GM12878 (cell line): ENCODE data around the gene MYO3B. TPM values are rescaled to one million over a fixed set of nuclear protein-coding genes. Genes with fewer than 3 reads are reported as not detected.
A peak's percentile ranks its signal among the peaks of the same experiment; 100 is the strongest.

Experiments
- ATAC-seq: fragments of 200-7000 bp; cut with Tn5 transposase; 3 replicates; pipeline ENCODE4 v1.9.1; 2020; ENCODE audit warnings: mild to moderate bottlenecking, moderate library complexity
- BruUV-seq: library from RNA; stranded (reverse); fragments of 400-500 nt; replicated peaks from 2 replicates; lab custom pipeline; 2021; lab: Mats Ljungman, UMichigan
- CTCF ChIA-PET: fragments of 300-600 bp; sonication (Branson Sonifier 250); formaldehyde crosslinking; extraction: SDS; loops from one replicate; lab custom pipeline; 2021; ENCODE audit warnings: inconsistent platforms; lab: Yijun Ruan, JAX
- POLR2A ChIA-PET: fragments of 350-600 bp; formaldehyde crosslinking; extraction: SDS; loops from one replicate; lab custom pipeline; 2021; ENCODE audit warnings: inconsistent platforms; lab: Charles Lee
- RAD21 ChIA-PET: fragments of 300-600 bp; sonication (Branson Sonifier 250); formaldehyde crosslinking; loops from one replicate; lab custom pipeline; 2023; ENCODE audit warnings: antibody characterized with exemption; ENCODE audit not compliant: unreplicated experiment; lab: Charles Lee
- SMC1A ChIA-PET: fragments of 300-600 bp; sonication (Branson Sonifier 250); formaldehyde crosslinking; loops from one replicate; lab custom pipeline; 2023; ENCODE audit not compliant: unreplicated experiment, uncharacterized antibody; lab: Charles Lee
- DNase-seq: peaks from one replicate; pipeline ENCODE4 v3.0.0-alpha.2; 2011; ENCODE audit warnings: low read depth, low spot score
- FAIRE-seq: peaks from 3 replicates; lab custom pipeline; 2011; peaks lifted over from hg19 to GRCh38; lab: Jason Lieb, UNC
- H2AFZ ChIP-seq: 2 replicates; pipeline ENCODE4 v1.6.0; 2011; ENCODE audit warnings: low read depth, low read length, control low read depth; ENCODE audit not compliant: control insufficient read depth
- H3K27ac ChIP-seq: 2 replicates; pipeline ENCODE4 v1.5.1; 2011; ENCODE audit warnings: control low read depth; ENCODE audit not compliant: control insufficient read depth, insufficient read depth
- H3K27me3 ChIP-seq, 2 experiments: replicated peaks in 1 of 2; 2 replicates each; pipeline versions ENCODE4 v1.6.0 to v1.6.1; 2011; ENCODE audit warnings: low read length in 1 of 2; ENCODE audit not compliant: control insufficient read depth in 2 of 2, insufficient read depth in 2 of 2
- H3K36me3 ChIP-seq, 2 experiments: 2 replicates each; pipeline ENCODE4 v1.5.1; 2011; ENCODE audit warnings: low read length in 1 of 2; ENCODE audit not compliant: control insufficient read depth in 2 of 2, insufficient read depth in 2 of 2
- H3K4me1 ChIP-seq: 2 replicates; pipeline ENCODE4 v1.6.1; 2011; ENCODE audit warnings: mild to moderate bottlenecking, low read length, moderate library complexity, mixed read lengths; ENCODE audit not compliant: control insufficient read depth, insufficient read depth
- H3K4me2 ChIP-seq: 2 replicates; pipeline ENCODE4 v1.6.0; 2011; ENCODE audit warnings: control low read depth; ENCODE audit not compliant: control insufficient read depth, insufficient read depth
- H3K4me3 ChIP-seq: fragments of 200-600 bp; sonication (generic); 2 replicates; pipeline ENCODE4 v1.5.1; 2016
- H3K79me2 ChIP-seq: 2 replicates; pipeline ENCODE4 v1.6.0; 2011; ENCODE audit warnings: low read length; ENCODE audit not compliant: control insufficient read depth, insufficient read depth
- H3K9ac ChIP-seq: 2 replicates; pipeline ENCODE4 v1.8.0; 2011; ENCODE audit warnings: low read length, control low read depth, mixed read lengths; ENCODE audit not compliant: control insufficient read depth, insufficient read depth
- H3K9me3 ChIP-seq: replicated peaks from 3 replicates; pipeline ENCODE4 v1.5.1; 2011; ENCODE audit warnings: mild to moderate bottlenecking, low read length; ENCODE audit not compliant: control insufficient read depth, insufficient read depth
- H4K20me1 ChIP-seq: 2 replicates; pipeline ENCODE4 v1.6.0; 2011; ENCODE audit not compliant: control insufficient read depth, insufficient read depth
- CHD1 ChIP-seq: IDR thresholded peaks from 2 replicates; pipeline ENCODE4 v1.6.1; 2012; ENCODE audit warnings: low read depth, low read length, improper control_type of control experiment
- NR2C1 ChIP-seq: fragments of 450-650 bp; IDR thresholded peaks from 2 replicates; pipeline ENCODE4 v1.6.1; 2017; ENCODE audit warnings: antibody characterized with exemption, mild to moderate bottlenecking, moderate library complexity
- RBBP5 ChIP-seq: fragments of 200-600 bp; sonication (generic); conservative IDR thresholded peaks from 2 replicates; pipeline ENCODE4 v1.6.1; 2016
- SPI1 ChIP-seq: IDR thresholded peaks from 2 replicates; pipeline ENCODE4 v1.6.1; 2011; ENCODE audit warnings: low read depth, mild to moderate bottlenecking, low read length, moderate library complexity, borderline replicate concordance; ENCODE audit not compliant: insufficient read depth
- TARDBP ChIP-seq: IDR thresholded peaks from 2 replicates; pipeline ENCODE4 v1.6.1; 2016; ENCODE audit warnings: borderline replicate concordance
- WGBS: methylation state at CpG from one replicate; pipeline ENCODE4 v1.1.6; 2016; ENCODE audit warnings: low lambda C conversion rate; ENCODE audit not compliant: insufficient replicate concordance, insufficient coverage; ENCODE audit errors: missing lambda C conversion rate; 5-methylcytosine and 5-hydroxymethylcytosine counted together
- in situ Hi-C: fragments of 300-500 bp; cut with MboI; formaldehyde crosslinking; loops from 9 replicates; pipeline ENCODE4 v1.14.3; 2018; ENCODE audit warnings: mixed read lengths
- intact Hi-C: fragments of 100-400 bp; cut with micrococcal nuclease; formaldehyde crosslinking; loops from one replicate; pipeline ENCODE4 v1.14.2; 2022; ENCODE audit not compliant: unreplicated experiment
- polyA plus RNA-seq, 11 experiments: library from polyadenylated mRNA; depleted of rRNA in 4 of 11; unstranded in 6 of 11; stranded (reverse) in 5 of 11; fragments of >200 nt; fragmentation: Nextera tagmentation in 4 of 11; fragmentation: Illumina TruSeq in 1 of 11; extraction: Ambion mirVana in 4 of 11; extraction: Trizol in 1 of 11; gene quantifications; 1 replicate in 1 of 11; 2 replicates in 10 of 11; pipeline versions ENCODE4 v1.2.1 to v1.2.3, GENCODE V29; 2011 to 2016; ENCODE audit warnings: inconsistent platforms in 2 of 11, missing spikeins in 2 of 11, low read depth in 1 of 11
- total RNA-seq, 4 experiments: library from RNA; depleted of rRNA in 3 of 4; stranded (reverse); fragments of >200 nt in 3 of 4; fragmentation: Illumina TruSeq in 1 of 4; extraction: Trizol in 1 of 4; gene quantifications; 2 replicates each; pipeline versions ENCODE4 v1.2.1 to v1.2.3, GENCODE V29; 2013 to 2021
- TF ChIP-seq, protein P1 (sequence below): fragments of 450-650 bp; IDR thresholded peaks from 2 replicates; pipeline ENCODE4 v1.6.1; 2017; ENCODE audit warnings: borderline replicate concordance
- TF ChIP-seq, protein P2 (sequence below): fragments of 450-650 bp; IDR thresholded peaks from 2 replicates; pipeline ENCODE4 v1.6.1; 2017; ENCODE audit warnings: mild to moderate bottlenecking, moderate library complexity

MYO3B gene
- total and polyA plus RNA-seq, 10 of the 15 experiments (the other 5 are each of a cell fraction or from before 2014, with no cell fraction given) = 1.1 to 7.1 (median 2.1) TPM

DNA sequence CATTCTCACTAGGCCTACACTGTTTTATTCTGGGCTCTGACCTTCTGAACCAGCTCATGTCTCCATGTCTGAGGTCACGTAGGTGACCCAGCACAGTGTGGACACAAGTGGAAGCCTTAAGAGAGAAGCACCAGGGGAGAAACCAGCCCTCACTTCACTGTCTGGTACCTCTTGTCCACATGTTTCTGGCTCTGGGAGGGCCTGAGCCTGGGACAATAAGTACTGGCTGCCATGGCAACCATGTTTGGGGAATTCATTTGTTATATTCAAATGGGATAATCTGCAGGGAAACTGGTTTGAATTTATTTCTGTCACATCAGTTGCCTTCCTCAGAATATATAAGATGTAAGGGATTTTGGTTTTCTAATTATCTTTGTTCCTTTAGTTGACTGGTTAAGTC is 23.3 kb downstream of the MYO3B start:
- TF ChIP-seq NR2C1 (no peak), RBBP5 (no peak)
- TF ChIP-seq, protein P1, sequence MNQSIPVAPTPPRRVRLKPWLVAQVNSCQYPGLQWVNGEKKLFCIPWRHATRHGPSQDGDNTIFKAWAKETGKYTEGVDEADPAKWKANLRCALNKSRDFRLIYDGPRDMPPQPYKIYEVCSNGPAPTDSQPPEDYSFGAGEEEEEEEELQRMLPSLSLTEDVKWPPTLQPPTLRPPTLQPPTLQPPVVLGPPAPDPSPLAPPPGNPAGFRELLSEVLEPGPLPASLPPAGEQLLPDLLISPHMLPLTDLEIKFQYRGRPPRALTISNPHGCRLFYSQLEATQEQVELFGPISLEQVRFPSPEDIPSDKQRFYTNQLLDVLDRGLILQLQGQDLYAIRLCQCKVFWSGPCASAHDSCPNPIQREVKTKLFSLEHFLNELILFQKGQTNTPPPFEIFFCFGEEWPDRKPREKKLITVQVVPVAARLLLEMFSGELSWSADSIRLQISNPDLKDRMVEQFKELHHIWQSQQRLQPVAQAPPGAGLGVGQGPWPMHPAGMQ = no peak
- no peak overlapping the region for H2AFZ ChIP-seq
- no peak overlapping the region for H3K27ac ChIP-seq
- H3K9me3 ChIP-seq = no peaks in the 10 kb centered on the region
- H3K36me3 ChIP-seq = no peaks in the 10 kb centered on the region
- no peak overlapping the region; the same call in none of the 2 replicates for H3K4me2 ChIP-seq
- ChIA-PET RAD21 (no interaction called here), SMC1A (interaction anchor here (0.6 to 1.1 kb wide), 3 partner anchors 39 to 861 kb away, joined by 3 to 4 read pairs (median 3); no protein-coding TSS in a partner anchor), CTCF (interaction anchor here (1.2 kb wide), 1 partner anchor 22 kb away, joined by 3 read pairs; no protein-coding TSS in a partner anchor), POLR2A (no interaction called here)
- no peaks in the 10 kb centered on the region for H3K79me2 ChIP-seq
- intact Hi-C loops = no loop called here
- WGBS = 100% methylated on average over 1 of the region's 1 CpG
- in situ Hi-C loops = no loop called here
- FAIRE-seq (no peak), ATAC-seq (no peak), DNase-seq (no peak)
- no peak overlapping the region for H3K4me3 ChIP-seq
- H3K9ac ChIP-seq = no peak overlapping the region
- no peaks in the 10 kb centered on the region for H3K27me3 ChIP-seq
- no TSS peak for BruUV-seq
- H3K4me1 ChIP-seq = peaks cover 15% of the 10 kb centered on the region
- H4K20me1 ChIP-seq = no peaks in the 10 kb centered on the region

DNA sequence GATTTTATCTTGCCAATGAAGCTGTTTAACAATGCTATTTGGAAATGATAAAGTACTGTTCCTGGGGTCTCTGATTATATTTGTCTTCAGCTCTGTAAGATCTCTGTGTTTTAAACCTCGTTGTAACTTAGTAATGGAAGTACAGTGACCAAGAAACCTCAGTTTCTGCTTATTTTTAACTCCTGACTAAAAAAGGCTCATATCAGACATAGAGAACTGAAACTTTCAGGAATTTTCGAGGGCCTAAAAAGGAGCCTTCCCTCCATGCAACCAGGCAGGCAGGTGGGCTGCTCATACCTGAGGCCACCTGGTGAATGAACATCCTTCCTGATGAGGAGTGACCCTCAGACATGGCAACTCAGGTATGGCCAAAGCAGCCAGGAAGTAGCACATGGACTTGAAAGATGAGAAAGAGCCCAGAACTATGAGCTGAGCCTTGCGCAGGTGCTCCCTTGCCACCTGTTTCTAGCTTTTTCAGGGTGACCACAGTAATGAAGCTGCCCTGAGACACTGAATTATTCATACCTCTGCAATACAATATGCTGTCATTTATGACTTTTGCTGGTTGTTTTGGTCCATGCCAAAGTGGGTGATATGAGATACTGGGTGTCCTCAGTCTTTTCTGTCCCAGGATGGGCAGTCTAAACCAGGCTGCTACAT is 23.9 kb downstream of the MYO3B start:
- ChIA-PET RAD21 (interaction anchor here (0.9 to 1.1 kb wide), 2 partner anchors 9 to 55 kb away, joined by 3 read pairs; no protein-coding TSS in a partner anchor), POLR2A (interaction anchor here (0.5 kb wide), 1 partner anchor 487 kb away, joined by 4 read pairs; no protein-coding TSS in a partner anchor), CTCF (interaction anchor here (1.2 to 1.3 kb wide), 2 partner anchors 11 to 23 kb away, joined by 3 read pairs; no protein-coding TSS in a partner anchor), SMC1A (interaction anchor here (0.6 to 1.1 kb wide), 3 partner anchors 39 to 862 kb away, joined by 3 to 4 read pairs (median 3); no protein-coding TSS in a partner anchor)
- no peak for FAIRE-seq
- Histone ChIP-seq H3K4me2 (peak overlapping the region; percentile 26), H3K27ac (no peak overlapping the region), H3K9ac (no peak overlapping the region), H3K79me2 (no peaks in the 10 kb centered on the region), H3K4me1 (peaks cover 15% of the 10 kb centered on the region), H3K9me3 (no peaks in the 10 kb centered on the region; the same call in 2 of the 3 replicates), H2AFZ (no peak overlapping the region), H3K27me3 (no peaks in the 10 kb centered on the region), H4K20me1 (no peaks in the 10 kb centered on the region), H3K36me3 (no peaks in the 10 kb centered on the region), H3K4me3 (no peak overlapping the region)
- in situ Hi-C loops (no loop called here), intact Hi-C loops (no loop called here)
- ATAC-seq = peak; percentile 54
- BruUV-seq = no TSS peak
- WGBS = 22% methylated on average over 3 of the region's 3 CpGs
- no peak for DNase-seq
- TF ChIP-seq, protein P2, sequence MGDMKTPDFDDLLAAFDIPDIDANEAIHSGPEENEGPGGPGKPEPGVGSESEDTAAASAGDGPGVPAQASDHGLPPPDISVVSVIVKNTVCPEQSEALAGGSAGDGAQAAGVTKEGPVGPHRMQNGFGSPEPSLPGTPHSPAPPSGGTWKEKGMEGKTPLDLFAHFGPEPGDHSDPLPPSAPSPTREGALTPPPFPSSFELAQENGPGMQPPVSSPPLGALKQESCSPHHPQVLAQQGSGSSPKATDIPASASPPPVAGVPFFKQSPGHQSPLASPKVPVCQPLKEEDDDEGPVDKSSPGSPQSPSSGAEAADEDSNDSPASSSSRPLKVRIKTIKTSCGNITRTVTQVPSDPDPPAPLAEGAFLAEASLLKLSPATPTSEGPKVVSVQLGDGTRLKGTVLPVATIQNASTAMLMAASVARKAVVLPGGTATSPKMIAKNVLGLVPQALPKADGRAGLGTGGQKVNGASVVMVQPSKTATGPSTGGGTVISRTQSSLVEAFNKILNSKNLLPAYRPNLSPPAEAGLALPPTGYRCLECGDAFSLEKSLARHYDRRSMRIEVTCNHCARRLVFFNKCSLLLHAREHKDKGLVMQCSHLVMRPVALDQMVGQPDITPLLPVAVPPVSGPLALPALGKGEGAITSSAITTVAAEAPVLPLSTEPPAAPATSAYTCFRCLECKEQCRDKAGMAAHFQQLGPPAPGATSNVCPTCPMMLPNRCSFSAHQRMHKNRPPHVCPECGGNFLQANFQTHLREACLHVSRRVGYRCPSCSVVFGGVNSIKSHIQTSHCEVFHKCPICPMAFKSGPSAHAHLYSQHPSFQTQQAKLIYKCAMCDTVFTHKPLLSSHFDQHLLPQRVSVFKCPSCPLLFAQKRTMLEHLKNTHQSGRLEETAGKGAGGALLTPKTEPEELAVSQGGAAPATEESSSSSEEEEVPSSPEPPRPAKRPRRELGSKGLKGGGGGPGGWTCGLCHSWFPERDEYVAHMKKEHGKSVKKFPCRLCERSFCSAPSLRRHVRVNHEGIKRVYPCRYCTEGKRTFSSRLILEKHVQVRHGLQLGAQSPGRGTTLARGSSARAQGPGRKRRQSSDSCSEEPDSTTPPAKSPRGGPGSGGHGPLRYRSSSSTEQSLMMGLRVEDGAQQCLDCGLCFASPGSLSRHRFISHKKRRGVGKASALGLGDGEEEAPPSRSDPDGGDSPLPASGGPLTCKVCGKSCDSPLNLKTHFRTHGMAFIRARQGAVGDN = no peak
- TF ChIP-seq SPI1 = peak; percentile 38; the same call in 1 of the 2 replicates
- TF ChIP-seq CHD1 = no peak
- no peak for TF ChIP-seq TARDBP
